ENCODE results near the gene VPREB3.
A peak's percentile ranks its signal among the peaks of the same experiment; 100 is the strongest.

VPREB3 gene

DNA sequence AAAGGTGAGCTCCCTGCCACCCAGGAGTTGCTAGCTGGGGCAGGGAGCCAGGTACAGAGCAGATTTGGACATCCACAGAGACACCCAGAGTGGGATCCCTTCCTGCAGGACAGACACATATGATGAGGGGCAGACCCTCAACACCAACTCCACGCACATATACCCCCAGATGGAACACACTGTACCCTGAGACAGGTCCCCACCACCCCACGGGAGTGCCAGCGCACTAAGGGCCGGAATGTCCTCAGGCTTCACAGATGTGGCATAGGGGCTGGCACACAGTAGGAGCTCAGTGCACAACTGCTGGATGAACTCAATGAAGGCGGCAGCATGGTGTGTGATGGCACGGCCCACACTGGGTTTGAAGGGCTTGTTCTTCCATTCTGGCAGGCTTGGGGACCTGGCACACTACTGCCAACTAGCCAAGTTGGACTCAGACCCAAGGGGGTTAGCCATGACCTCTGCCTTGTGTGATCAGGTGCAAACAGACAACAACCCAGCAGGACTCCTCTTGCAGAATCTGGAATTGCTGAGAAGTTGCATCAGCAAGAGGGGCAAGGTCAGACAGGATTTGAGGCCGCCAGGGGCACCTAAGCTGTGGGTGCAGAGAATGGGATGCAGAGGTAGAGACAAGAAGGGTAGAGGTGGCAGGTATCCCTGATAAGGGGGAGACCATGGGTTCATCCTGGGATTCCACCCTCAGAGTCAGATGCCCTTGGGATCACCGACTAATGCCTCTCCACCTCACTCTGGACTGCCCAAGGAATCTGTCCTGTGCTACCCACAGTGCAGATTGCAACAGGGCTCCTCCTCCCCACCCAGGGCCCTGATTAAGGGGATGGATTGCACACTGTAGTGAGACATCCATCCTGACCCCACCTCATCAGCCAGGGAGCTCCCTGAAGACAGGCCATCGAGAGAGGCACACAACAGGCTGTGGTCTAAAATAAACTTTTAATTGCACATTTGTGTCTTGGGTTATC is 11.0 kb upstream of the VPREB3 start:
- DNase-seq = peak; percentile 23 to 52
- TF ChIP-seq POLR2A (IDR thresholded peaks at IDR 0.05; ENCODE audit: low read length) (no peak), GATA1 (IDR thresholded peaks at IDR 0.05; ENCODE audit: low read depth, low read length) (no peak)

DNA sequence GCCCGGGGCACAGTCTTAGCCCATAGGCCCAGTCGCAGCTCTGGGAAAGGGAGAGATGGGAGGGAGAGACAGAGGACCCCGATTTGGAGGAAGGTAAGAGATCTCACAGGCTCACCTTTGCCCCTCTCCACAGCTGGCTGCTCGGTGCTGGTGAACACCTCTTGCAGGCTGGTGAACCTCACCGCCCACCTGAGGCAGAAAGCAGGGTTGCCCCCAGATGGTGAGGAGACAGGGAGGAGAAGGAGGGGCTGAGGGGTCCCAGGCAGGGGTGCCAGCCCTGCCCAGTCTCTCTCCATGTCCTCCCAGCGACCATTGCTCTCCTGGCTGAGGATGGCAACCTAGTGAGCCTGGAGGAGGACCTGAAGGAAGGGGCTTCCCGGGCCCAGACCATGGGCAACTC is 9.7 kb upstream of the VPREB3 start:
- DNase-seq = no peak
- no peak for TF ChIP-seq GATA1 (IDR thresholded peaks at IDR 0.05; ENCODE audit: low read depth, low read length)
- no peak for TF ChIP-seq POLR2A (IDR thresholded peaks at IDR 0.05; ENCODE audit: low read length)

- DNase-seq = peak; percentile 14 to 20
- TF ChIP-seq GATA1 (IDR thresholded peaks at IDR 0.05; ENCODE audit: low read depth, low read length) (no peak), POLR2A (IDR thresholded peaks at IDR 0.05; ENCODE audit: low read length) (no peak)
Observed at GRCh38 chr22:23763579-23763945, 9.3 kb upstream of the VPREB3 start.

GRCh38 chr22:23762842-23763578 is 8.8 kb upstream of the VPREB3 start, which contains the start of gene C22orf15:
C22orf15 (plus strand) TSS chr22:23762990; CDS start chr22:23763307, 317 bp downstream.
- no peak for DNase-seq
- TF ChIP-seq POLR2A (IDR thresholded peaks at IDR 0.05; ENCODE audit: low read length) (no peak), GATA1 (IDR thresholded peaks at IDR 0.05; ENCODE audit: low read depth, low read length) (no peak)

DNA sequence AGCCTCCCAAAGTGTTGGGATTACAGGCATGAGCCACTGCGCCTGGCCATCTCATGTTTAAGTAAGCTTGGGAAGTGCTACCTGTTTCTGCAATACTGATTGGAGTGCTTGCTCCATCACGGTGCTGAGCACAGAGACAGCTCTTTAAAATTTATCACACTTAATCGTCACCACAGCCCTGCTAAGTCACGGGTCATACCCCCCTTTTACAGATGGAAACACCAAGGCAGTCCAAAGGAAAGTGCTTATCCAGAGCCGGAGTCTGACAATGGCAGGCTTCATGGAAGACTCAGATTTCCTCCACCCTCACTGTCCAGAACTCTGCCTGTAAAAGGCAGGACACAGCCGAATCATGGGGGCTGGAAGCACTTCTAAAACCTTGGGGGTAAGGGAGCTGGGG is 5.8 kb upstream of the VPREB3 start:
- TF ChIP-seq GATA1 (IDR thresholded peaks at IDR 0.05; ENCODE audit: low read depth, low read length) = no peak
- no peak for TF ChIP-seq POLR2A (IDR thresholded peaks at IDR 0.05; ENCODE audit: low read length)
- DNase-seq = no peak

- TF ChIP-seq GATA1 (IDR thresholded peaks at IDR 0.05; ENCODE audit: low read depth, low read length) (no peak), POLR2A (IDR thresholded peaks at IDR 0.05; ENCODE audit: low read length) (no peak)
Observed at GRCh38 chr22:23759566-23759965, 5.3 kb upstream of the VPREB3 start.

DNA sequence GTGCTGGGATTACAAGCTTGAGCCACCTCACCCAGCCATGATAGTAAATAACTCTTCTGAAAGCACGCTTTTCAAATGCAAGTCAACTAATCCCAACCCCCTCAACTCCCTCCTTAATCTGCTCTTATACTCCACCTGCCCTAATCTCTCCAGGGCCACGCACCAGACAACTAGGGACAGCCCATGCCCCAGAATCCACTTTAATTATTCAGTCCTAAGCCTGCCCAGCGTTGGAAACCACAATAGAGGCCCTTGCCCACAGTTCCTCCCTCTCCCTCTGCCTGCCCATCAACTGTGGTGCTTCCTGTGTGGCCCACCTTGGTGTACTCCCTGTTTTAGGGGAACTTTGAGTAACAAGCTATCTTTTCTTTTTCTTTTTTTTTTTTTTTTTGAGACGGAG is 2.7 kb upstream of the VPREB3 start:
- no peak for TF ChIP-seq POLR2A (IDR thresholded peaks at IDR 0.05; ENCODE audit: low read length)
- TF ChIP-seq GATA1 (IDR thresholded peaks at IDR 0.05; ENCODE audit: low read depth, low read length) = no peak
- no peak for DNase-seq

More at GRCh38 chr22:23759566-23759965, 5.3 kb upstream of the VPREB3 start:
- no peak for DNase-seq

- DNase-seq = no peak
- TF ChIP-seq GATA1 (IDR thresholded peaks at IDR 0.05; ENCODE audit: low read depth, low read length) = no peak
- no peak for TF ChIP-seq POLR2A (IDR thresholded peaks at IDR 0.05; ENCODE audit: low read length)
Observed at GRCh38 chr22:23755711-23756110, 1.5 kb upstream of the VPREB3 start.

- TF ChIP-seq GATA1 (IDR thresholded peaks at IDR 0.05; ENCODE audit: low read depth, low read length) (no peak), POLR2A (IDR thresholded peaks at IDR 0.05; ENCODE audit: low read length) (no peak)
- no peak for DNase-seq
Observed at GRCh38 chr22:23754980-23755636, 883 bp upstream of the VPREB3 start.

- no peak for TF ChIP-seq POLR2A (IDR thresholded peaks at IDR 0.05; ENCODE audit: low read length)
- no peak for TF ChIP-seq GATA1 (IDR thresholded peaks at IDR 0.05; ENCODE audit: low read depth, low read length)
- DNase-seq = no peak
Observed at GRCh38 chr22:23753385-23753784, 840 bp downstream of the VPREB3 start.

GRCh38 chr22:23752750-23753149 is 1.5 kb downstream of the VPREB3 start:
- no peak for TF ChIP-seq POLR2A (IDR thresholded peaks at IDR 0.05; ENCODE audit: low read length)
- no peak for TF ChIP-seq GATA1 (IDR thresholded peaks at IDR 0.05; ENCODE audit: low read depth, low read length)

DNA sequence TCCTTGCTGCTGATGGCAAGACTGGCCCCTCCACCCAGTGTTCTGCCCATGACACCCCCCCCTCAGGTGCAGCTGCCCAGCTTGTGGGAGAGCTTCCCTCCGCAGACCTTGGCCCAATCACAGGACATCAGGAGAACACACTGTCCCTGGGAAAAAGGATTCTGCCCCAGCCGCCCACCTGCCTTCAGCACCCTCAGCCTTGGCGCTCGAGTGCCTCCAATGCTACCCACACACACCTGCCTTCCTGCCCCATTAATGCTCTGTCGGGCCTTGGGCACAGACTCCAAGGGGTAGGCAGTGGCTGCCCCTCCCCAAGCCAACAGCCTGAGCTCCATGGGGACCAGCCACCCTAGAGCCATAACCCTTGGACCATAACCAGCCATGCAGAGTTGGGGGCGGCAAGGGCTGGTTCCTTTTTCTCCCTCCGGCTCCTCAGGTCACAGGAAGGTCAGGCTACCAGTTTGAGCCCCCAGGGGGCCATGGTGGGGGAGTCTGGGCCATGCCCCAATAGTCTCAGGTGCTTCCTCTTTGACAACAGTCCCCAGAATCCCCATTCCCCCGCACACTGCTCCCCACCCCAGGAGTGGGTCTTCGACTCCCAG is 2.0 kb downstream of the VPREB3 start:
- TF ChIP-seq GATA1 (IDR thresholded peaks at IDR 0.05; ENCODE audit: low read depth, low read length) (no peak), POLR2A (IDR thresholded peaks at IDR 0.05; ENCODE audit: low read length) (no peak)
- no peak for DNase-seq

More at GRCh38 chr22:23752750-23753149, 1.5 kb downstream of the VPREB3 start:
- no peak for DNase-seq

DNA sequence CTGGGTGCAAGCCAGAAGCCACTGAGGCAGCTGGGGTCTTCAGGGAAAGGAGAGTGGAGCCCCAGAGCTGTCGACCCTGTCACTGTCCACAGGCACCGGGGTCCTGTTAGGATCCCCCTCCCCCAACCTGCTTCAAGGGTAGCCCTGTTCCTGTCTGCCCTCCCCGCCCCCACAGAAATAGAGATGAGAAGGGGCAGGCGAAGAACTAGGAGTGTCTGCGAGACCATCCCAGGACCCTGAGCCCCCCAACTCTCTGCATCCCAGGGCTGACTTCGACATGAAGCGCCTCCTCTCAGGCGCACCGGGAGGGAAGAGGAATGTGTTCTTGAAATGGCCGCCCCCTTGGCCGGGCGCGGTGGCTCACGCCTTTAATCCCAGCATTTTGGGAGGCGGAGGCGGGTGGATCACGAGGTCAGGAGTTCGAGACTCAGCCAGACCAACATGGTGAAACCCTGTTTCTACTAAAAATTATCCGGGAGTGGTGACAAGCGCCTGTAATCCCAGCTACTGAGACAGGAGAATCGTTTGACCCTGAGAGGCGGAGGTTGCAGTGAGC is 2.7 kb downstream of the VPREB3 start:
- peak in 1 of 2 experiments; percentile 63 for DNase-seq
- TF ChIP-seq POLR2A (IDR thresholded peaks at IDR 0.05; ENCODE audit: low read length) = peak; percentile 30
- no peak for TF ChIP-seq GATA1 (IDR thresholded peaks at IDR 0.05; ENCODE audit: low read depth, low read length)
